Smooth muscle cell (in vitro differentiated cells): Measurements from ENCODE around the gene SLCO1B1. TPM values are rescaled to one million over a fixed set of nuclear protein-coding genes. Genes with fewer than 3 reads are reported as not detected.
A peak's percentile ranks its signal among the peaks of the same experiment; 100 is the strongest.

Source experiments
- DNase-seq: peaks from one replicate; lab custom pipeline; 2025; ENCODE audit not compliant: unreplicated experiment; lab: John Stamatoyannopoulos, UW
- H2AFZ ChIP-seq: fragments of 200-600 bp; sonication (generic); 2 replicates; pipeline ENCODE4 v1.6.0; 2016; ENCODE audit warnings: antibody characterized with exemption, low read depth, mild to moderate bottlenecking
- H3F3A ChIP-seq: fragments of 200-600 bp; sonication (generic); 2 replicates; pipeline ENCODE4 v1.6.0; 2017; ENCODE audit warnings: antibody characterized with exemption, low read depth
- H3K27ac ChIP-seq: fragments of 200-600 bp; sonication (generic); 2 replicates; pipeline ENCODE4 v1.5.1; 2016; ENCODE audit warnings: low read depth, mild to moderate bottlenecking
- H3K27me3 ChIP-seq: fragments of 200-600 bp; sonication (generic); 2 replicates; pipeline ENCODE4 v1.6.1; 2016; ENCODE audit warnings: low read depth, mild to moderate bottlenecking
- H3K36me3 ChIP-seq: fragments of 200-600 bp; sonication (generic); 2 replicates; pipeline ENCODE4 v1.5.1; 2016; ENCODE audit warnings: low read depth
- H3K4me1 ChIP-seq: fragments of 200-600 bp; sonication (generic); 2 replicates; pipeline ENCODE4 v1.5.1; 2016; ENCODE audit warnings: low read depth
- H3K4me2 ChIP-seq: fragments of 200-600 bp; sonication (generic); 2 replicates; pipeline ENCODE4 v1.6.0; 2016; ENCODE audit warnings: mild to moderate bottlenecking
- H3K4me3 ChIP-seq: fragments of 200-600 bp; sonication (generic); 2 replicates; pipeline ENCODE4 v1.5.1; 2016; ENCODE audit warnings: mild to moderate bottlenecking
- H3K79me2 ChIP-seq: fragments of 200-600 bp; sonication (generic); 2 replicates; pipeline ENCODE4 v1.6.0; 2016; ENCODE audit warnings: low read depth, mild to moderate bottlenecking
- H3K9ac ChIP-seq: fragments of 200-600 bp; sonication (generic); 2 replicates; pipeline ENCODE4 v1.6.0; 2016; ENCODE audit warnings: low read depth
- H3K9me3 ChIP-seq: fragments of 200-600 bp; sonication (generic); replicated peaks from 2 replicates; pipeline ENCODE4 v1.5.1; 2016; ENCODE audit warnings: low read depth
- H4K20me1 ChIP-seq: fragments of 200-600 bp; sonication (generic); 2 replicates; pipeline ENCODE4 v1.6.0; 2016; ENCODE audit warnings: low read depth
- CTCF ChIP-seq: fragments of 200-600 bp; sonication (generic); IDR thresholded peaks from 2 replicates; pipeline ENCODE4 v1.5.1; 2017; ENCODE audit warnings: borderline replicate concordance, mild to moderate bottlenecking, antibody characterized with exemption; ENCODE audit not compliant: insufficient read depth, poor library complexity, severe bottlenecking
- WGBS: methylation state at CpG from one replicate; pipeline ENCODE4 v1.1.7; 2016; ENCODE audit warnings: low lambda C conversion rate; 5-methylcytosine and 5-hydroxymethylcytosine counted together
- polyA plus RNA-seq: library from polyadenylated mRNA; unstranded; fragments of >200 nt; fragmentation: Nextera tagmentation; extraction: Ambion mirVana; gene quantifications from 2 replicates; pipeline ENCODE4 v1.2.1, GENCODE V29; 2016
- total RNA-seq: library from RNA; depleted of rRNA; stranded (reverse); fragments of >200 nt; gene quantifications from 2 replicates; pipeline ENCODE4 v1.2.3, GENCODE V29; 2014

Gene SLCO1B1
- total and polyA plus RNA-seq, 2 experiments from 2014 or later = not detected

GRCh38 chr12:21223930-21224329 lies 92.9 kb downstream of the SLCO1B1 start:
- Histone ChIP-seq H3K4me1 (no peaks in the 10 kb centered on the region), H3K4me3 (no peak overlapping the region), H3K9ac (no peak overlapping the region), H3K4me2 (no peak overlapping the region), H3F3A (no peaks in the 10 kb centered on the region), H3K27me3 (no peaks in the 10 kb centered on the region), H3K79me2 (no peaks in the 10 kb centered on the region), H3K27ac (no peak overlapping the region), H4K20me1 (no peaks in the 10 kb centered on the region), H3K36me3 (no peaks in the 10 kb centered on the region), H2AFZ (no peak overlapping the region), H3K9me3 (no peaks in the 10 kb centered on the region)
- DNase-seq = no peak
- no peak for TF ChIP-seq CTCF

GRCh38 chr12:21234395-21234794 lies 103.4 kb downstream of the SLCO1B1 start:
- WGBS = 90% methylated on average over 5 of the region's 5 CpGs

GRCh38 chr12:21239866-21240265 lies 108.9 kb downstream of the SLCO1B1 start:
- no peaks in the 10 kb centered on the region for H3K27me3 ChIP-seq
- no peaks in the 10 kb centered on the region for H3K36me3 ChIP-seq
- no peaks in the 10 kb centered on the region for H3K79me2 ChIP-seq
- no peak overlapping the region for H3K4me3 ChIP-seq
- H3K27ac ChIP-seq = peak overlapping the region; percentile 7
- no peaks in the 10 kb centered on the region for H4K20me1 ChIP-seq
- TF ChIP-seq CTCF = no peak
- H2AFZ ChIP-seq = peak overlapping the region; percentile 33
- WGBS = 45% methylated on average over 4 of the region's 4 CpGs
- no peaks in the 10 kb centered on the region for H3K9me3 ChIP-seq
- peak overlapping the region; percentile 57 for H3K4me2 ChIP-seq
- no peak for DNase-seq
- H3K9ac ChIP-seq = no peak overlapping the region
- H3K4me1 ChIP-seq = no peaks in the 10 kb centered on the region
- H3F3A ChIP-seq = no peaks in the 10 kb centered on the region

More at GRCh38 chr12:21234395-21234794, 103.4 kb downstream of the SLCO1B1 start:
- no peak overlapping the region for H3K27ac ChIP-seq
- no peaks in the 10 kb centered on the region for H3F3A ChIP-seq
- H2AFZ ChIP-seq = no peak overlapping the region
- no peaks in the 10 kb centered on the region for H3K79me2 ChIP-seq
- DNase-seq = no peak
- H3K9me3 ChIP-seq = no peaks in the 10 kb centered on the region
- no peaks in the 10 kb centered on the region for H3K27me3 ChIP-seq
- H3K36me3 ChIP-seq = no peaks in the 10 kb centered on the region
- no peak overlapping the region for H3K9ac ChIP-seq
- TF ChIP-seq CTCF = no peak
- no peak overlapping the region for H3K4me2 ChIP-seq
- H3K4me3 ChIP-seq = no peak overlapping the region
- no peaks in the 10 kb centered on the region for H4K20me1 ChIP-seq
- no peaks in the 10 kb centered on the region for H3K4me1 ChIP-seq

- Histone ChIP-seq H3K4me1 (no peaks in the 10 kb centered on the region), H3F3A (no peaks in the 10 kb centered on the region), H3K79me2 (no peaks in the 10 kb centered on the region), H2AFZ (no peak overlapping the region), H3K27me3 (no peaks in the 10 kb centered on the region), H3K4me3 (no peak overlapping the region), H4K20me1 (no peaks in the 10 kb centered on the region), H3K4me2 (no peak overlapping the region), H3K36me3 (no peaks in the 10 kb centered on the region), H3K9ac (no peak overlapping the region), H3K9me3 (no peaks in the 10 kb centered on the region), H3K27ac (no peak overlapping the region)
- TF ChIP-seq CTCF = peak; percentile 34
- WGBS = 96% methylated on average over 1 of the region's 1 CpG
- no peak for DNase-seq
Measured at GRCh38 chr12:21248679-21249078, 117.7 kb downstream of the SLCO1B1 start.
